A549 (cell line): ENCODE results near the gene ARMC10.

ENCODE experiments used
- CBX8 ChIP-seq: fragments of 200-600 bp; sonication (generic); IDR thresholded peaks from 2 replicates; pipeline ENCODE4 v1.6.1; 2016
- CHD2 ChIP-seq: fragments of 150-350 bp; IDR thresholded peaks from 2 replicates; pipeline ENCODE4 v1.6.1; 2014; ENCODE audit warnings: low read length; ENCODE audit not compliant: partially characterized antibody
- HOXA7 ChIP-seq: fragments of 250-450 bp; sonication (Bioruptor Pico); IDR thresholded peaks from 2 replicates; pipeline ENCODE4 v1.5.0; 2020; ENCODE audit warnings: mild to moderate bottlenecking, moderate library complexity
- HOXB5 ChIP-seq: fragments of 250-450 bp; sonication (Bioruptor Pico); IDR thresholded peaks from 2 replicates; pipeline ENCODE4 v1.5.0; 2020; ENCODE audit warnings: mild to moderate bottlenecking, moderate library complexity
- JUN ChIP-seq, 2 experiments: fragments of >200 bp; sonication (Bioruptor Twin); formaldehyde crosslinking; IDR thresholded peaks; 2 replicates in 1 of 2; 3 replicates in 1 of 2; pipeline ENCODE4 v1.6.1; 2016 to 2017
- MAX ChIP-seq: IDR thresholded peaks from 2 replicates; pipeline ENCODE4 v1.6.1; 2012
- POLR2A ChIP-seq: IDR thresholded peaks from 2 replicates; pipeline ENCODE4 v1.6.1; 2012; ENCODE audit warnings: mild to moderate bottlenecking, low read length
- POLR2AphosphoS2 ChIP-seq: conservative IDR thresholded peaks from 2 replicates; pipeline ENCODE4 v1.6.1; 2012; ENCODE audit warnings: low read length, improper control_type of control experiment, inconsistent platforms
- RAD21 ChIP-seq, 2 experiments: fragments of >200 bp in 1 of 2; sonication (Bioruptor Twin) in 1 of 2; formaldehyde crosslinking in 1 of 2; IDR thresholded peaks in 1 of 2; conservative IDR thresholded peaks in 1 of 2; 2 replicates in 1 of 2; 3 replicates in 1 of 2; pipeline ENCODE4 v1.6.1; 2012 to 2018; ENCODE audit warnings: inconsistent platforms in 1 of 2
- SMC3 ChIP-seq: fragments of >200 bp; sonication (Bioruptor Twin); formaldehyde crosslinking; IDR thresholded peaks from 3 replicates; pipeline ENCODE4 v1.6.1; 2018; ENCODE audit warnings: inconsistent platforms
- SREBF2 ChIP-seq: fragments of 450-650 bp; IDR thresholded peaks from 2 replicates; pipeline ENCODE4 v1.6.1; 2014; ENCODE audit warnings: mild to moderate bottlenecking, moderate library complexity
- TP53 ChIP-seq: fragments of 250-450 bp; sonication (Bioruptor Pico); IDR thresholded peaks from 2 replicates; pipeline ENCODE4 v1.5.0; 2021; ENCODE audit warnings: mild to moderate bottlenecking, moderate library complexity
- TF ChIP-seq, protein P1 (sequence below): fragments of 250-450 bp; sonication (Bioruptor Pico); IDR thresholded peaks from 2 replicates; pipeline ENCODE4 v1.5.0; 2021; ENCODE audit warnings: mild to moderate bottlenecking, moderate library complexity, borderline replicate concordance
- TF ChIP-seq, protein P2 (sequence below): fragments of >200 bp; sonication (Bioruptor Twin); formaldehyde crosslinking; IDR thresholded peaks from 3 replicates; pipeline ENCODE4 v1.5.1; 2016

- TF ChIP-seq, protein P1, sequence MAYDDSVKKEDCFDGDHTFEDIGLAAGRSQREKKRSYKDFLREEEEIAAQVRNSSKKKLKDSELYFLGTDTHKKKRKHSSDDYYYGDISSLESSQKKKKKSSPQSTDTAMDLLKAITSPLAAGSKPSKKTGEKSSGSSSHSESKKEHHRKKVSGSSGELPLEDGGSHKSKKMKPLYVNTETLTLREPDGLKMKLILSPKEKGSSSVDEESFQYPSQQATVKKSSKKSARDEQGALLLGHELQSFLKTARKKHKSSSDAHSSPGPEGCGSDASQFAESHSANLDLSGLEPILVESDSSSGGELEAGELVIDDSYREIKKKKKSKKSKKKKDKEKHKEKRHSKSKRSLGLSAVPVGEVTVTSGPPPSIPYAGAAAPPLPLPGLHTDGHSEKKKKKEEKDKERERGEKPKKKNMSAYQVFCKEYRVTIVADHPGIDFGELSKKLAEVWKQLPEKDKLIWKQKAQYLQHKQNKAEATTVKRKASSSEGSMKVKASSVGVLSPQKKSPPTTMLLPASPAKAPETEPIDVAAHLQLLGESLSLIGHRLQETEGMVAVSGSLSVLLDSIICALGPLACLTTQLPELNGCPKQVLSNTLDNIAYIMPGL (CRISPR knock-in tag): no peak
- TF ChIP-seq POLR2AphosphoS2: no peak
- TF ChIP-seq, protein P2, sequence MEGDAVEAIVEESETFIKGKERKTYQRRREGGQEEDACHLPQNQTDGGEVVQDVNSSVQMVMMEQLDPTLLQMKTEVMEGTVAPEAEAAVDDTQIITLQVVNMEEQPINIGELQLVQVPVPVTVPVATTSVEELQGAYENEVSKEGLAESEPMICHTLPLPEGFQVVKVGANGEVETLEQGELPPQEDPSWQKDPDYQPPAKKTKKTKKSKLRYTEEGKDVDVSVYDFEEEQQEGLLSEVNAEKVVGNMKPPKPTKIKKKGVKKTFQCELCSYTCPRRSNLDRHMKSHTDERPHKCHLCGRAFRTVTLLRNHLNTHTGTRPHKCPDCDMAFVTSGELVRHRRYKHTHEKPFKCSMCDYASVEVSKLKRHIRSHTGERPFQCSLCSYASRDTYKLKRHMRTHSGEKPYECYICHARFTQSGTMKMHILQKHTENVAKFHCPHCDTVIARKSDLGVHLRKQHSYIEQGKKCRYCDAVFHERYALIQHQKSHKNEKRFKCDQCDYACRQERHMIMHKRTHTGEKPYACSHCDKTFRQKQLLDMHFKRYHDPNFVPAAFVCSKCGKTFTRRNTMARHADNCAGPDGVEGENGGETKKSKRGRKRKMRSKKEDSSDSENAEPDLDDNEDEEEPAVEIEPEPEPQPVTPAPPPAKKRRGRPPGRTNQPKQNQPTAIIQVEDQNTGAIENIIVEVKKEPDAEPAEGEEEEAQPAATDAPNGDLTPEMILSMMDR: no peak
- no peak for TF ChIP-seq POLR2A
- TF ChIP-seq CBX8: no peak
- no peak for TF ChIP-seq SMC3
- TF ChIP-seq MAX: no peak
- TF ChIP-seq HOXB5 (CRISPR knock-in tag): no peak
- TF ChIP-seq RAD21 (conservative IDR thresholded peaks at IDR 0.05 in 1 of 2, IDR thresholded peaks at IDR 0.05 in 1 of 2): no peak
- TF ChIP-seq CHD2: no peak
- no peak for TF ChIP-seq JUN (IDR thresholded peaks at IDR 0.05)
- TF ChIP-seq HOXA7 (CRISPR knock-in tag): no peak
- TF ChIP-seq SREBF2: no peak
- no peak for TF ChIP-seq TP53 (CRISPR knock-in tag)
Measured at GRCh38 chr7:103115771-103116170, 40.8 kb downstream of the ARMC10 start.
